NCI-H82 (cell line): ENCODE results near the gene RPL18A.
"Not testable (repeated sequence)": the region's sequence is repeated elsewhere in the genome, so short reads cannot be mapped to it uniquely, and the experiment has no call there.

Experiments
- DNase-seq: peaks from one replicate; lab custom pipeline; 2025; lab: John Stamatoyannopoulos, UW

Gene RPL18A

DNA sequence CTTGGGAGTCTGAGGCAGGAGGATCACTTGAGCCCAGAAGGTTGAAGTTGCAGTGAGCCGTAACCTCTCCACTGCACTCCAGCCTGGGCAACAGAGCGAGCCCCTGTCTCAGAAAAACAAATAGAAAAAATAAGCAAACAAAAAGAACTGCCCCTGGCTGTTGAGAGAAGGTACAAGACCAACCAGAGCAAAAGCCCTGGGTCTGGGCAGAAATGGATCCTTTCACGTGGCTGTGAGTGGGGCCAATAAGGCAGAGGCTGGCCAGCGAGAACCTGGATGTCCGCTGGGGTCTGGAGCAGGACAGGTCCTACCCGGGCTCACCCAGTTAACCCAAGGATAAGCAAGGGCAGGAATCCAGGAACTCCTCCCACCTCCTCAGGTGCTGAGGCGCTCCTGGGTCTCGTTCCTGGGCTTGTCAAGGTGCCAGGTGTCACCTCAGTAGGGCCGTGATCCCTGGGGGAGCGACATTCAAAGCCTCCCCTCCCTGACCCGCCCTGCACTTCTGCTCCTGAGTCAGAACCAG, 7.3 kb downstream of the RPL18A start:
- DNase-seq, result no peak

DNA sequence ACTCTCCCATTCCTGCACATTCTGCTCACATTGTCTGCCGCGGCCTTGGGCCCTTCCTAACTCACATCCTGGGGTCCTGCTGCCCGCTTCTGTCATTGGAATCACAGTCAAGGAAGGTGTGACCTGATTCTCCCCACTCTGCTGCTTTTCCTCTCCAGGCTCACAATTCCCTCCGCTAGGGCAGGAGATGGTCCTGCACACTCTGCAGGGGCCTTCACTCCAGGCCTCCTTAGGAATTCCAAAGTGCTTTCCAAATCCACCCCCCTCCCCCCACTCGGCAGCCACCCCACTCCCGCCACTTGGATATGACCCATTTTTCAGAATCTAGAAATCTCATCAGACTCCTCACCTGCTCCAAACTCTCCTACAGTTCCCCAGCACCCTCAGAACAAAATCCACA, 9.0 kb downstream of the RPL18A start:
- DNase-seq, result no peak

DNA sequence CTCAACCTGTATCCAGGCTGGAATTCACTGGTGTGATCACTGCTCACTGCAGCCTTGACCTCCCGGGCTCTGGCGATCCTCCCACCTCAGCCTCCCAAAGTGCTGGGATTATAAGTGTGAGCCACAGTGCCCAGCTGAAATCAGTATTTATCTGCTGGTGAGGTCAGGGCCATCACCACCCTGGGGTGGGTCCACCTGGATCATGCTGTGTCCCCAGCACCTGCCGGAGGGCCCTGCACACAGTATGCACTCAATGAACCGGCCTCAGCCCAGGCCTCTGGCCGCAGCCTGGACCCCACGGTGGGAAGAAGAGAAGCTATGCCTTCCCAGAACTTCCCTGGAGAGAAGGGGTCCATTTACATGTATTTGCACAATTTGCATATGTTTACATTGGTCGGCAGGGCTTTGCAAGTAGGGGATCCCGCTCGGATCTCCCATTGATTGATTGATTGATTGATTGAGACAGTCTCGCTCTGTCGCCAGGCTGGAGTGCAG, 9.5 kb downstream of the RPL18A start:
- no peak for DNase-seq

DNA sequence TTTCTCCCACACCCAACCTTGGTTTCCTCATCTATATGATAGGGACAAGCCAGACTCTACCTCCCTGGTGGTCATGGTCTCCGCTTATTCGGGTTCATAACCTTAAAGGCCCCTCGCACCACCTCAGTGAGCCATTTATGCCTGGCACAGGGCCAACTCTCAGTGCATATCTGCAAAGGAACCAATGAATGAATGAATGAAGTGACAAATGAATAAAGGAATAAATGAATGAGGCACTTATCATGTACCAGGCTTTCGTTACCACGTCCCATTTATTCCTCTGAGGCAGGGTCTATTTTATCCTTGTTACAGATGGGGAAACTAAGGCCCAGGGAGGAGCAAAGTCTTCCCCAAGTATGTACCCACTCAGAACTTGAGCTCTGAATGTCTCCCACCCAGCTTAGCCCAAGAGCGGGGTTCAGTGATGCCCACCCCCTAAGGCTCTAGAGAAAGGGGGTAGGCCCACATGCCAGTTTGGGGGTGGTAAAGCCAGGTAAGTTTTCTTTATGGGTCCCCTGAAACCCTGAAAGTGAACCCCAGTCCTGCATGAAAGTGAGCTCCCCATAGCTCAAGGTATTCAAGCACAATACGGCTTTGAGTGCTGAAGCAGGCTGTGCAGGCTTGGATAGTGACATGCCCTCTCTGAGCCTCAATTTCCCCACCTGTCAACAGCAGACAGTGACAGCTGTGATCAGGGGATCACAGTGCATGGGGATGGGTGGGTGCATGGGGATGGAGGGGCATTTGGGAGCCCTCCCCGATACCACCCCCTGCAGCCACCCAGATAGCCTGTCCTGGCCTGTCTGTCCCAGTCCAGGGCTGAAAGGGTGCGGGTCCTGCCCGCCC, 11.5 kb downstream of the RPL18A start:
- DNase-seq, result no peak

DNA sequence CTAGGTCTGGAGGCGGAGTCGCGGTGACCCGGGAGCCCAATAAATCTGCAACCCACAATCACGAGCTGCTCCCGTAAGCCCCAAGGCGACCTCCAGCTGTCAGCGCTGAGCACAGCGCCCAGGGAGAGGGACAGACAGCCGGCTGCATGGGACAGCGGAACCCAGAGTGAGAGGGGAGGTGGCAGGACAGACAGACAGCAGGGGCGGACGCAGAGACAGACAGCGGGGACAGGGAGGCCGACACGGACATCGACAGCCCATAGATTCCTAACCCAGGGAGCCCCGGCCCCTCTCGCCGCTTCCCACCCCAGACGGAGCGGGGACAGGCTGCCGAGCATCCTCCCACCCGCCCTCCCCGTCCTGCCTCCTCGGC, 12.2 kb downstream of the RPL18A start, which contains the start of gene SLC5A5:
SLC5A5 (plus strand) TSS at position 68 of the 373 bp plus-strand sequence. CDS start 375 bp downstream, outside the sequence.
- DNase-seq, result peak; percentile 81

DNA sequence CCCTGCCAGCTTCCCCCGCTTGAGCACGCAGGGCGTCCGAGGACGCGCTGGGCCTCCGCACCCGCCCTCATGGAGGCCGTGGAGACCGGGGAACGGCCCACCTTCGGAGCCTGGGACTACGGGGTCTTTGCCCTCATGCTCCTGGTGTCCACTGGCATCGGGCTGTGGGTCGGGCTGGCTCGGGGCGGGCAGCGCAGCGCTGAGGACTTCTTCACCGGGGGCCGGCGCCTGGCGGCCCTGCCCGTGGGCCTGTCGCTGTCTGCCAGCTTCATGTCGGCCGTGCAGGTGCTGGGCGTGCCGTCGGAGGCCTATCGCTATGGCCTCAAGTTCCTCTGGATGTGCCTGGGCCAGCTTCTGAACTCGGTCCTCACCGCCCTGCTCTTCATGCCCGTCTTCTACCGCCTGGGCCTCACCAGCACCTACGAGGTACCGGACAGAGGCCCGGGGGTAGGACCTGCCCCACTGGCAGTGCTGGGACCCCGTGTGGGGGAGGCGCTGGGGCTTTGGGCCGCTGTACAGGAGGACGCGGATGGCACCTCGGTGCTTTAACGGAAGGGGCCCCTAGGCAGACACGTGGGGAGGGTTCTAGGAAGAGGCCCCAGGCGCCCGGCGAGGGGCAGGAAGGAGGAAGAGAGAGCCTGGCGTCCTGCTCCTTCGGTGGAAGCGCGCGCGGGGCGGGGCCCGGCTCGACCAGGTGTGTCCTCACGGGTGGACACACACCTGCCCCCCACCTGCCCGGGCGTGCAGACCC, 12.7 kb downstream of the RPL18A start:
- no peak for DNase-seq

DNA sequence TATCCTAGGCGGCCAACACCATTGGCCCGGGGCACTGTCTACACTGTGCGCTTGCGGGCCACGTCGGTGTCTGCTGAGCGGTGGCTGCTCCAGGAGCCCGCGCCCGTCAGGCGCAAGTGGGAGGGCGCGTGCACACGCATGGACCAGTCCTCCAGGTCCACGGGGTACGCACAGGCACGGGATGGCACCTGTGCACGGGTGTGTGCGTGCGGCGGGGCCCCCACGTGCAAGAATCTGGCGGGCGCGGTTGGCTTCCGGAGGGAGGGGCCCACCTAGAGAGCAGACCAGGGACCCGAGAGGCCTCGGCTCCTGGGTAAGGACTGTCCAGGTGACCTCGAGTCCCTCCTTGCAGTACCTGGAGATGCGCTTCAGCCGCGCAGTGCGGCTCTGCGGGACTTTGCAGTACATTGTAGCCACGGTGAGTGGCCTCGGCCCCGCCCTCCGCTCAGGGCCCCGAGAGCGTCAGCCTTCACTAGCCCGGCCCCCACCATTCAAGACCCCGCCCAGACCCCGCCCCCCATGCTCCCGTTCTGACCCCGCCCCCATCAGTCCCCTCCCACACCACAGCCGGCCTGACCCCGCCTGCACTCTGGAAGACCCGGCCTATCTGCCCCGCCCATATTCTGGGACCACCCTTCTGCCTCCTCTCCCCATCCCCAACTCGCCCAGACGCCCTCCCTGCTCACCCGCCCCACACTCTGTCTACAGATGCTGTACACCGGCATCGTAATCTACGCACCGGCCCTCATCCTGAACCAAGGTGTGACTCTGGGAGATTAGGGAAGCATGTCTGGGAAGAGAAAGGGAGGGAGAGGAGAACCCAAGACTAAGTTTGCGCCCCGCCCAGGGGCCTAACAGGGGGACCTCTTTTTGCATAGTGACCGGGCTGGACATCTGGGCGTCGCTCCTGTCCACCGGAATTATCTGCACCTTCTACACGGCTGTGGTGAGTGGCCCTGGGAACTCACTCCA, 14.4 kb downstream of the RPL18A start:
- peak; percentile 97 for DNase-seq

DNA sequence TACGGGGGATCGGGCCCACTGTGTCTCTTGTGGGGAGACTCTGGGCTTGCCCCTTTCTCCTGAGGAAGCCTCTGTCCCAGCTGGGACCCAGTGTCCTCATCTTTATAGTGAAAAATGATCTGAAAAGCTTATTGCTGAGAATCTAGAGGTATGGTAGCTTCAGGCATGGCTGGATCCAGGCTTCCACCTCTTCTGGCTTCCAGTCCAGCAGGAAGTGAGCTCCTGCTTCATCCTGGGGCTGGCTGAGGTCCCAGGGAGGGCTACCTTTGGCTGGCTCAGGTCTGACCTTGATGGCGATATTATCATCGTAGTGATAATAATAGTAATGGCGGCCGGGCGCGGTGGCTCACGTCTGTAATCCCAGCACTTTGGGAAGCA, 15.0 kb downstream of the RPL18A start:
- DNase-seq, result no peak

DNA sequence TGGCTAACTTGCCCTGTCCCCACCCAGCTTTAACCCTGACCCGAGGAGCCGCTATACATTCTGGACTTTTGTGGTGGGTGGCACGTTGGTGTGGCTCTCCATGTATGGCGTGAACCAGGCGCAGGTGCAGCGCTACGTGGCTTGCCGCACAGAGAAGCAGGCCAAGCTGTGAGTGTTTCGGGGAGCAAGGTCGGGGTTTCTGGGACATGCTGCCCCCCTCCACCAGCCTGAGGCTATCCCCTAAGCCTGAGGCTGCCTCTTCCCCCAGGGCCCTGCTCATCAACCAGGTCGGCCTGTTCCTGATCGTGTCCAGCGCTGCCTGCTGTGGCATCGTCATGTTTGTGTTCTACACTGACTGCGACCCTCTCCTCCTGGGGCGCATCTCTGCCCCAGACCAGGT, 18.0 kb downstream of the RPL18A start:
- no peak for DNase-seq

DNA sequence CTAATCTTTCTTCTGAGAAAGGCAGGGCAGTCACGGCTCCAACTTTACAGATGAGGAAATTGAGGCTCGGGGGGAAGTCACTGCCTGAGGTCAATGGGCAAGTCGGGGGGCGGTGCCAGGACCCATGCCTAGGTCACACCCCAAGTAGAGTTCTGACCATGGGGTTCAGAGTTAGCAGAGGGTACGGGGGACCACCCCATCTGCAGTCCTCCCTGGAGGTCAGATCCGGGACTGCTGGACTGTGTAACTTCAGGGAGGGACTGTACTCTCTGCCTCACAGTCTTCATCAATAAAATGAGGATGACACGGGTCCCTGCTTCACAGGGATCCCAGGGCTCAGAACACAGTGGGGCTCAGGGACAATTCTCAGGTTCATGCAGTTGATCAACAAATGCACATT, 19.8 kb downstream of the RPL18A start:
- no peak for DNase-seq

DNA sequence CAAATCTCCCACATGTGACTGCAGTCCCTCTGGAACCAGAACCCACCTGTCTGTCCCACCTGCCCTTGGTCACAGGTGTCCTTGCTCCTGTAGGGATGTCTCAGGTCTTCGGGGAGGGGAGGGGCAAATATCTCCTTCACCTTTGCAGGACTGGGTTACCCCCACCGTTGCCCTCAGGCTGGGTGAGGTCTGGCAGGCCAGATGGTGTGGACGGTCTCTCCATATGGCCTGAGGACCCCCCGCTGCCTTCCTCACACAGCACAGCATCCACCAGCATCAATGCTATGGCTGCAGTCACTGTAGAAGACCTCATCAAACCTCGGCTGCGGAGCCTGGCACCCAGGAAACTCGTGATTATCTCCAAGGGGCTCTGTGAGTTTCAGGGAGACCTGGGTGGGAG, 22.0 kb downstream of the RPL18A start:
- DNase-seq, result peak; percentile 39

DNA sequence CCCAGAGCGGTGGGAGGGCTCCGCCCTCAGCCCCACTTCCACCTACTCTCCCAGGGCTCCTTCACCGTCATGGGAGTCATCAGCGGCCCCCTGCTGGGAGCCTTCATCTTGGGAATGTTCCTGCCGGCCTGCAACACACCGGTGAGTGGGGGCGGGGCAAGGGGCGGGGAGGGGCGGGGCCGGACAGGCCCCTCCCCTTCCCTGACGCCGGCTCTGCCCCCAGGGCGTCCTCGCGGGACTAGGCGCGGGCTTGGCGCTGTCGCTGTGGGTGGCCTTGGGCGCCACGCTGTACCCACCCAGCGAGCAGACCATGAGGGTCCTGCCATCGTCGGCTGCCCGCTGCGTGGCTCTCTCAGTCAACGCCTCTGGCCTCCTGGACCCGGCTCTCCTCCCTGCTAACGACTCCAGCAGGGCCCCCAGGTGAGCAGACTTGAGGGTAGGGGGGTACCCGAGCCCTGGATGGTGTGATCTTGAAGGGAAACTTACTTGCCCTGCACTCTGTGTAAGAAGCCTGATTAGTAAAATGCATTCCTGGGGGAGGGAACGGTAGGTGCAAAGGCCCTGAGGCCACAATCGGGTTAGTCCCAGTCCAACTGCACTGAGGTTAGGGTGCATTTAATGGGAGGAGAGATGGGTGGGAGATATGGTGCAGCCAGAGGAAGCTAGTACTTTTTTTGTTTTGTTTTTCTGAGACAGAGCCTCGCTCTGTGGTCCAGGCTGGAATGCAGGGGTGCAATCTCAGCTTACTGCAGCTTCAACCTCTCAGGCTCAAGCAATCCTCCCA, 24.1 kb downstream of the RPL18A start:
- DNase-seq, result peak; percentile 89

DNA sequence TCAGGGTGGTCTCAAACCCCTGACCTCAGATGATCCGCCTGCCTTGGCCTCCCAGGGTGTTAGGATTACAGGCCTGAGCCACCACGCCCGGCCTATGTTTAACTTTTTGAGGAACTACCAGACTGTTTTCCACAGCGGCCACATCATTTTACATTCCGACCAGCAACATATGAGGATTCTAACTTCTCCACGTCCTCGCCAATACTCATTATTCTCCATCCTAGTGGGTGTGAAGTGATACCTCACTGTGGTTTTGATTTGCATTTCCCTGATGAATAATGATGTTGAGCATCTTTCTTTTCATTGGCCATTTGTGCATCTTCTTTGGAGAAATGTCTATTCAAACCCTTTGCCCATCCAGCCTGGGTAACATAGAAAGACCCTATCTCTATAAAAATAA, 26.8 kb downstream of the RPL18A start:
- DNase-seq, result no peak

DNA sequence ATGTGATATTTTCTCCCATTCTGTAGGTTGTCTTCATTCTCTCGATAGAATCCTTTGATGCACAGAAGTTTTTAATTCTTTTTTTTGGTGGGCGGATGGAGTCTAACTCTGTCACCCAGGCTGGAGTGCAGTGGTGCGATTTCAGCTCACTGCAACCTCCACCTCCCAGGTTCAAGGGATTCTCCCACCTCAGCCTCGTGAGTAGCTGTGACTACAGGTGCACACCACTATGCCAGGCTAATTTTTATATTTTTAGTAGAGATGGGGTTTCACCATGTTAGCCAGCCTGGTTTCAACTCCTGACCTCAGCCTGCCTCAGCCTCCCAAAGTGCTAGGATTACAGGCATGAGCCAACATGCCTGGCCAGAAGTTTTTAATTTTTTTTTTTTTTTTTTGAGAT, 27.5 kb downstream of the RPL18A start:
- DNase-seq, result not testable (repeated sequence)

DNA sequence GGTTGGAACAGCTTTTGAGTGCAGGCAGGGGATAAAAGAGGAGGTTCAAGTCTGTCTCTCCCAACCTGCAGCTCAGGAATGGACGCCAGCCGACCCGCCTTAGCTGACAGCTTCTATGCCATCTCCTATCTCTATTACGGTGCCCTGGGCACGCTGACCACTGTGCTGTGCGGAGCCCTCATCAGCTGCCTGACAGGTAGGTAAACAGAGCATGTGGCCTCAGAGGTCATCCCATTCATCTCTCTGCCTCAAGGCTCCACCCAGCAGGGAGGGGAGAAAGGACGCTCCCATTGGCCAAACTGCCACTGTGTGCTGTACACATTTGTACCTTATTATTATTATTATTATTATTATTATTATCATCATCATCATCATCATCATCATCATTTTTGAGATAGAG, 28.6 kb downstream of the RPL18A start:
- DNase-seq, result no peak

DNA sequence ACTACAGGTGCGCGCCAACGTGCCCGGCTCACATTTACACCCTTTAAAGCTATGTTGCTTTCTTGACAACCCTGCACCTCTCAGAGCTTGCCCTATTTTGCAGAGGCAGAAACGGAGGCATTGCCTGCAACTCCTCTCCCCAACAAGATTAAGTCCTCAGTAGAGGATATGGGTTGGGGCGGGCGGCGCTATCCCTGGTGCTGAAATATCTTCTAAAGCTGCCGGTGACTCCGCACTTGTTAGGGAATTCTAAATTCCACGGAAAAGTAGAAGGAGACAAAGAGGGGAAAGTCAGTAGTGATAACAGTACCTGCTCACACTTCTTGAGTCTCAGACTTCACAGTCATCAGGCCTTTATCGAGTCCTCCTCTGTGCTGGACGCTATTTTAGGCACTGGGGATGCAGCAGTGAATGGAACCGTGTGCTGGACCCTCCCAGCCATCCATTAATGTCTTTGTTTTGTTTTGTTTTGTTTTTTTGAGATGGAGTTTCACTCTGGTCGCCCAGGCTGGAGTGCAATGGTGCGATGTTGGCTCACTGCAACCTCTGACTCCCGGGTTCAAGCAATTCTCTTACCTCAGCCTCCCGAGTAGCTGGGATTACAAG, 30.0 kb downstream of the RPL18A start:
- no peak for DNase-seq

DNA sequence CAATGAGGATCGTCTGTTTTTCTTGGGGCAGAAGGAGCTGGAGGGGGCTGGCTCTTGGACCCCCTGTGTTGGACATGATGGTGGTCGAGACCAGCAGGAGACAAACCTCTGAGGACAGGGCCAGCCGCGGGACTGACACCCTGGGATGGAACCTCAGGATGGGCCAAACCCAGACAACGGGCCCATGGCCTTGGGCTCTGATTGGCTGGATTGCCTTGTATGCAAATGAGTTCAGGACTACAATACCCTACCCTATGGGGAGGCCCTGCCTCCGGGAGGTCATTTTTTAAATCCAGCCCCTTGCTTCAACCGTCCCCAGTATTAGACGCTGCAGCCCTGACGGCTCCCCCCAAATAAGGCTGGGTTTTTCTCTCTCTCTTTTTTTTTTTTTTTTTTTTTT, 34.1 kb downstream of the RPL18A start:
- DNase-seq, result no peak

DNA sequence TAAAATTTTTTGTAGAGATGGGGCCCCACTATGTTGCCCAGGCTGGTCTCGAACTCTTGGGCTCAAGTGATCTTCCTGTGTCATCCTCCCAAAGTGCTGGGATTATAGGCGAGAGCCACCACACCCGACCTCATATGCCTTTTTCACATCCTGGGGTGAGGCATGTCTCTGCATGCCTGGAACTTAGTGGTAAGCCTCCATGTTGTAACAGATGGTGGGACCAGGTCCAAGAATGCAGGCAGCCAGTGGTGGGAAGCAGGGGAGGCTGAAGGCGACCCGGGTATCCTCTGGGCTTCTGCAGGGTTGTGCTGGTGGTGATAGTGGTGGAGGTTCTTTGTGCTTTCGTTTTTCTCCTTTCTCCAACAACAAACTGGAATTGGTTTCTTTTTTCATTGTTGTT, 43.0 kb downstream of the RPL18A start:
- peak; percentile 73 for DNase-seq

DNA sequence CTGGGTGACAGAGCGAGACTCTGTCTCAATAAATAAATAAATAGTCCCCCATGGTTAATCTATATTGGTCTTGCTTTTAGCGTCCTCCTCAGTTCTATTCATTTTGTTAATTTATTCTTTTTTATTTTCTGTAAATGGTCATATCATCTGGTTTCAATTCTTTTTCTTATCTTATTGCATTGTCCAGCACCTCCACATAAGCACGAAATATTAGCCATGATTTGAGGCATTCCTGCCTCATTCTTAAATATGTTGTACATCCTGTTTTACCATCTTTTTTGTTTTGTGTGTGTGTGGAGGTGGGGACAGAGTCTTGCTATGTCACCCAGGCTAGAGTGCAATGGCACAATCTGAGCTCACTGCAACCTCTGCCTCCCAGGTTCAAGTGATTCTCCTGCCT, 48.5 kb downstream of the RPL18A start:
- no peak for DNase-seq

DNA sequence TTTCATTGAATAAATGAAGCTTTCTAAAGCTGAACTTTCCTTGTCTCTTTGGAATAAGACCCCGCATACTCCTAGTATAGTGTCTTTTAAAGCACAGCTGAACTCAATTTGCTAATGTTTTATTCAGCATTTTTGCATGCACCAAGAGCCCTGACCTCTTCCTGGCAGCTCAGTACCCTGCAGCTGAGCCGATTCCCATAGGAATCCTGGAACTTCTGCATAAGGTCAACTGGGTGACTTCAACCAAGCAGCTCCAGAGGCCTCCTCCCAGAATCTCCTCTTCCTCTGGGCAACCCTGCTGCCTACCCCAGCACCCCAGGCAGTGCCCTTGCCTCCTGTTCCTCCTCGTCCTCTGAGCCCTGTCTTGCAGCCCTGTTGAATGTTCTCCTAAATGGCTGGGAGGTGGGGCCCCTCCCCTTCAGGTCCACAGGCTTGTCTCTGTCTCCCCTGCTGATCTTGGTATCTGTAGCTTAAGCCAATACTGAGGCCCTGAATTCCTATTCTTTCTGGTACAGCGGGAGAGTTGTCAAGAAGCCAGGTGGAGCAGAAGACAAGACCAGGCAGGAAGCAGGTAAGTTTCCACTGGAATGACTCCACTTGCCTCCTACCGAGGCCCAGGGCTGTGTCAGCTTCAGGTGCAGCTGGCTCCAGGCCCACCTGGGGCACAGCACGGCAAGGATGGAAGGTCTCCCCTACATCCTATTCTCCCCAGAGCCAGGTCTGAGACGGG, 49.5 kb downstream of the RPL18A start:
- DNase-seq, result no peak
